Activated CD8-positive, alpha-beta memory T cell treated with anti-CD3 and anti-CD28 coated beads, Interleukin-2, amount 10 ng/mL, durations not matched to agents 7 days and 5 days (primary cell): ENCODE data around the gene POP4. TPM values are rescaled to one million over a fixed set of nuclear protein-coding genes. Genes with fewer than 3 reads are reported as not detected.
"Not testable (repeated sequence)": the region's sequence is repeated elsewhere in the genome, so short reads cannot be mapped to it uniquely, and the experiment has no call there.

ENCODE experiments used
- ATAC-seq: fragments of 150-1000 bp; cut with Tn5 transposase; one replicate; pipeline ENCODE4 v1.10.0; 2021; ENCODE audit warnings: moderate library complexity
- CTCF ChIA-PET: fragments of 350-600 bp; sonication (Branson Sonifier 250); formaldehyde crosslinking; loops from one replicate; lab custom pipeline; 2021; ENCODE audit warnings: antibody characterized with exemption; lab: Charles Lee
- DNase-seq: peaks from one replicate; pipeline ENCODE4 v3.0.0-alpha.2; 2020
- H3K27ac Mint-ChIP-seq: one replicate; pipeline ENCODE4 v1.8.0; 2021; ENCODE audit warnings: mild to moderate bottlenecking, mixed read lengths
- H3K27me3 Mint-ChIP-seq: one replicate; pipeline ENCODE4 v1.8.0; 2021; ENCODE audit warnings: mixed read lengths
- H3K36me3 Mint-ChIP-seq: one replicate; pipeline ENCODE4 v1.8.0; 2021; ENCODE audit warnings: mild to moderate bottlenecking, mixed read lengths
- H3K4me1 Mint-ChIP-seq: one replicate; pipeline ENCODE4 v1.8.0; 2021; ENCODE audit warnings: mixed read lengths
- H3K4me3 Mint-ChIP-seq: one replicate; pipeline ENCODE4 v1.8.0; 2021; ENCODE audit warnings: mild to moderate bottlenecking, moderate library complexity, mixed read lengths
- H3K9me3 Mint-ChIP-seq: one replicate; pipeline ENCODE4 v1.8.0; 2022; ENCODE audit warnings: low read depth, mixed read lengths
- total RNA-seq, 2 experiments: library from RNA; stranded (reverse); gene quantifications; one replicate each; pipeline ENCODE4 v1.2.3, GENCODE V29; 2021

The POP4 gene, protein sequence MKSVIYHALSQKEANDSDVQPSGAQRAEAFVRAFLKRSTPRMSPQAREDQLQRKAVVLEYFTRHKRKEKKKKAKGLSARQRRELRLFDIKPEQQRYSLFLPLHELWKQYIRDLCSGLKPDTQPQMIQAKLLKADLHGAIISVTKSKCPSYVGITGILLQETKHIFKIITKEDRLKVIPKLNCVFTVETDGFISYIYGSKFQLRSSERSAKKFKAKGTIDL
- 100 to 1,000 TPM in 1 of 2 experiments, 10 to 100 TPM in 1; 96.6 to 106 TPM for total RNA-seq

DNA sequence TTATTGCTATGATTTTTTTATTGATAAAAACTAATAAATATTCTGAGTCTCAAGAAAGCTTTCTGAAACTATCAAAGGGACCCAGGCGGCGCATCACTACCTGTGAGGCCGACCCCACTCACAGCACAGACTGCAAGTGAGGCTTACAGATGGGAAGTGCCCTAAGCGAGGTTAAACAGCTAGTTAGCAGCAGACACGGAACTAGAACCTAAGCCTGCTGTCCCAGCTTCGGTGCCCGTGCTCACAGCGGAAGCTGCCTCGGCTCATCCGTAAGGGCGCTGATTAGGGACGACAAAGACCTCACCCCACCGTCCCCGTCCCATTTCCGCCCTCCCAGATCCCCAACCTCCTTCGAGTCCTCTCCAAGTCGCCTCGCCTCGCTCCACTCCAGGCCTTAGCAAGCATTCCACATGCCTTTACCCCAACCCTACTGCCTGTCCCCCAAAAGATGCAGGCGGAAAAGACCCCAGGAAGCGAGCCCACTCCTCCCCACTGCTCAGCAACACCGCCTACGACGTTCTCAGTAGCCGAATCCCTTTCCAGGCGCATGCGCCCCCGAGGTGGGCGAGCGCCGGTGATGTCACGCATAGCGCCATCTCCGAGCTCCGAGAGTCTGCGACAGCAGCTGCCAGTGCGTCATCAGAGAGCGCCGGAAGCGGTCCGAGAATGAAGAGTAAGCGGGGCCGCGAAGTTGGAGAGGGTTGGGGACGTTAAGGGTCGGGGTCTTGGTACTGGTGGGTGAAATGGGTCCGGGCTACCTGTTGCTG, at the start of gene POP4:
POP4 (plus strand) TSS at position 631 of the 767 bp plus-strand sequence; CDS start at position 667, 36 bp downstream.
- peak within 1 kb of the TSS; percentile 94 for H3K4me3 Mint-ChIP-seq
- CTCF ChIA-PET, result interaction anchor here (0.7 to 8.6 kb wide), 20 partner anchors 9 to 138 kb away, joined by 3 to 171 read pairs (median 4); partner anchors contain the start of genes C19orf12 and PLEKHF1
- peaks cover 32% of the 10 kb centered on the region for H3K4me1 Mint-ChIP-seq
- H3K27ac Mint-ChIP-seq, result peak within 1 kb of the TSS; percentile 99
- DNase-seq, result peak; percentile 99
- H3K27me3 Mint-ChIP-seq, result no peaks in the 10 kb centered on the region
- peak; percentile 92 for ATAC-seq
- no peaks in the 10 kb centered on the region for H3K9me3 Mint-ChIP-seq
- peaks cover 7% of the 10 kb centered on the region for H3K36me3 Mint-ChIP-seq

DNA sequence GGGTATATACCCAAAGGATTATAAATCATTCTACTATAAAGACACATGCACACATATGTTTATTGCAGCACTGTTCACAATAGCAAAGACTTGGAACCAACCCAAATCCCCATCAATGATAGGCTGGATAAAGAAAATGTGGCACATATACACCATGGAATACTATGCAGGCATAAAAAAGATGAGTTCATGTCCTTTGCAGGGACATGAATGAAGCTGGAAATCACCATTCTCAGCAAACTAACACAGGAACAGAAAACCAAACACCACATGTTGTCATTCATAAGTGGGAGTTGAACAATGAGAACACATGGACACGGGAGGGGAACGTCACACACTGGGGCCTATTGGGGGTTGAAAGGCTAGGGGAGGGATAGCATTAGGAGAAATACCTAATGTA, 47.0 kb upstream of the POP4 start:
- H3K4me3 Mint-ChIP-seq, H3K9me3 Mint-ChIP-seq, H3K36me3 Mint-ChIP-seq, H3K27ac Mint-ChIP-seq, CTCF ChIA-PET, H3K4me1 Mint-ChIP-seq, DNase-seq, ATAC-seq: not testable (repeated sequence)
- H3K27me3 Mint-ChIP-seq, result peaks cover 38% of the 10 kb centered on the region

DNA sequence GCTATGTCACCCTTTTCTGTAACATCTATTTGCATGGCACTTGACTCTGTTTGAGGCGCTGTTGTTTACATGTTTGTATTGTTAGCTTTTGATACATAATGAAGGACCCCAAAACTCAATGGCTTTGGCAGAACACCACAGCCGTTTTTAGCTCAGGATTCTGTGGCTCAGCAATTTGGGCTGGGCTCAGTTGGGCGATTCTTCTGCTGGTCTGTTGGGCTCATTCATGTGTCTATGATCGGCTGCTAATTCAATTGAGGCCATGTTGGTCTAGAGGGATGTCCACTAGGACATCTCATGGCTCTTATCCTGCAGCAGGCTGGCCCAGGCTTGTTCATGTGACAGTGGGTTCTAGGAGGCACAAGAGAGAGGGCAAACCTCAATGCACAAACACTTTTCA, 46.3 kb upstream of the POP4 start:
- Mint-ChIP-seq H3K4me3 (no peak overlapping the region), H3K4me1 (peaks cover 4% of the 10 kb centered on the region), H3K36me3 (peaks cover 2% of the 10 kb centered on the region), H3K27ac (no peak overlapping the region), H3K27me3 (peaks cover 36% of the 10 kb centered on the region), H3K9me3 (peaks cover 7% of the 10 kb centered on the region)
- DNase-seq (no peak), ATAC-seq (no peak)
- CTCF ChIA-PET, result no interaction called here

DNA sequence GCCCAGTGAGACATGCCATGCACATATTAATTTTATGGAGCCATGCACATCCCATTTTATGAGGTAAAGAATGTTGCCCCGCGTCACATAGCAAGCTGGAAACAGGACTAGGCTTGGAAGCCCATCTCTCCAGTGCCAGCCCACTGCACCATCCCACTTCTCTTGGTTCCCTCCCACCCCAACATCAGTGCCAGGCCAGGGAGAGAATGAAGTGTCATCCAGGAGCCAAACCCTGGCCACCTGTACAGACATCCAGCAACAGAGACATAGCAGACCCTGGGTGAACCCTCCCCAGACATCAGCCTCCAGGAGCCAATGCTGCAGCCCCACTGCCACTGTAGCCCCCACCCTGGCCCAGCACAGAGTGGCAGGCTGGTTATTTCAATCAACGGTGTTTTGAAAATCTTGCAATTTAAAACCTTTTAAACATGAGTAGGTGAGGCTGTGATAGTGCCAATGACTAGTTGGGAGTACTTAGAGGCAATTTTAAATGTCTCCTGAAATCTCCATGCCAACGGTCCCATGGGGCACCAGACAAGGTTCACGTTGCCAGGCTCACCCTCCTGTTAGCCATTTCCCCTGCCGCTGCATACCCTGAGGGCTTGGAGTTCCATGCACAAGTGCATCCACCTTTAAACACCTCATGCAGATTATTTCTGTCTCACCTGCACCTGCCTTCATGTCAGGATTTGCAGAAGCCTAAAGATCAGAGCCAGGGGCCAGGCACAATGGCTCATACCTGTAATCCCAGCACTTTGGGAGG, 45.6 kb upstream of the POP4 start:
- Mint-ChIP-seq H3K4me3 (no peak overlapping the region), H3K36me3 (peaks cover 2% of the 10 kb centered on the region), H3K27me3 (peaks cover 35% of the 10 kb centered on the region), H3K4me1 (peaks cover 4% of the 10 kb centered on the region), H3K27ac (no peak overlapping the region), H3K9me3 (peaks cover 7% of the 10 kb centered on the region)
- no peak for DNase-seq
- ATAC-seq, result no peak
- CTCF ChIA-PET, result no interaction called here

DNA sequence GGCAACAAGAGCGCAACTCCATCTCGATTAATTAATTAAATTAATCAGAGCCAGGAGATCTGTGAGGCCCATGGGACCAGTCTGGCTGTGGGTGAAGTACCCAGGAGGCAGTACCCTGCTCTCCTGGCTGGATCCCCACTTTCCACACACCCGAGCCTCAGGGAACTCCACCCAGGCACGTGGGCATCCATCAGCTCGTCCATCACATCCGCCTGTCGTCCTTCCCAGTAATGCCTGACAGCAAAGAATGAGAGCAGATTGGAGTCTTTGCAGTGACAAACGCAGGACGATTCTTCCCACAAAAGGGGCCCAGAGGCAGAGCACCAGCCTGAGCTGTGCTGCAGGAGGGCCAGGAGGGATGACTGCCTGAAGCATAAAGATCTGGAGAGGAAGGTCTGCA, 44.5 kb upstream of the POP4 start:
- Mint-ChIP-seq H3K36me3 (peaks cover 2% of the 10 kb centered on the region), H3K9me3 (peaks cover 7% of the 10 kb centered on the region), H3K27ac (no peak overlapping the region), H3K27me3 (peaks cover 29% of the 10 kb centered on the region), H3K4me1 (peaks cover 4% of the 10 kb centered on the region), H3K4me3 (no peak overlapping the region)
- ATAC-seq (no peak), DNase-seq (no peak)
- CTCF ChIA-PET, result no interaction called here

DNA sequence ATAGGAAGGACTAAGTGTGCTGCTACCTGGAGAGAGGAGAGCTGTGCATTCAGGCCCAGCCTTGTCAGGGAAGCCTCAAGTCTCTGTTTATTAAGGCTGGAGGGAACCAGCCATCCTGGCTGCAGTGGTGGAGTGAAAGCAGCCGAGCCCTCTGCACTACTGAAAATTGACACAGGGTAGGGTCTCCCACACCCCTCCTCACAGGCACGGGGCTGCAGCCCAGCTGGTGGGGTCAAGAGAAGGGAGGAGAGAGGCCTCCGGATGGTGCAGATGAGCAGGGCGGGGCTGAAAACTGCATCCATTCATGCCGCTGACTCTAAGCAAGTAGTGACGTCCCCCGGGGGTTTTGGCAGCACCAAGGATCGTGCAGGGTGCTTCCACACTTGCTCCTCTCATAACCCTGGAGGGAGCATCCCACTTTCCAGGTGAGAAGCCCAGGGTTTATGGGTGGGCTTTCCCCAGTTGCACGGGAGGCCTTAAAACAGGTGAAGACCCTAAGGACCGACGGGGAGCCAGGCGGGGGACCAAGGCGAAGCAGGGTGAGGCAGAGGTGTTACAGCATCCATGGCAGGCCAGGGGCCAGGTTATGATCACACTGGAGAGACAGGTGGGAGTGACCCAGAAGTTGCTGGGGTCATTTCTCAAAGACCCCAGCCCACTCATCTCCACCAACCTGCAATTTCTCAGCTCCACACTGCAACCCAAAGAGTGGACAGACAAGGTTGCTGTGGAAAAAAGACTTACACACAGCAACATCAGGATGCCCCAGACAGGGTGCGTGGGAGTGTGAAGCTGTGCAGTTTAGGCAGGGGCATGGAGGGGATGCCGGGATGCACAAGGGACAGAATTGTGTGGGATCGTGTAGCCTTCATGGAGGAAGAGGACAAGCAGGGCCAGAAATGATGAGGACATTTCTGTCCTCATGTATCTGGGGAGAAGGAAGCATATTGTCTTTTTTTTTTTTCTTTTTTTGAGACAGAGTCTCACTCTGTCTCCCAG, 43.5 kb upstream of the POP4 start:
- H3K36me3 Mint-ChIP-seq, result peaks cover 2% of the 10 kb centered on the region
- ATAC-seq (no peak), DNase-seq (no peak)
- no peak overlapping the region for H3K4me3 Mint-ChIP-seq
- H3K4me1 Mint-ChIP-seq, result peaks cover 4% of the 10 kb centered on the region
- H3K9me3 Mint-ChIP-seq, result peaks cover 7% of the 10 kb centered on the region
- H3K27ac Mint-ChIP-seq, result no peak overlapping the region
- CTCF ChIA-PET, result interaction anchor here (0.9 kb wide), 1 partner anchor 27 kb away, joined by 3 read pairs; no protein-coding TSS in a partner anchor
- H3K27me3 Mint-ChIP-seq, result peaks cover 28% of the 10 kb centered on the region

DNA sequence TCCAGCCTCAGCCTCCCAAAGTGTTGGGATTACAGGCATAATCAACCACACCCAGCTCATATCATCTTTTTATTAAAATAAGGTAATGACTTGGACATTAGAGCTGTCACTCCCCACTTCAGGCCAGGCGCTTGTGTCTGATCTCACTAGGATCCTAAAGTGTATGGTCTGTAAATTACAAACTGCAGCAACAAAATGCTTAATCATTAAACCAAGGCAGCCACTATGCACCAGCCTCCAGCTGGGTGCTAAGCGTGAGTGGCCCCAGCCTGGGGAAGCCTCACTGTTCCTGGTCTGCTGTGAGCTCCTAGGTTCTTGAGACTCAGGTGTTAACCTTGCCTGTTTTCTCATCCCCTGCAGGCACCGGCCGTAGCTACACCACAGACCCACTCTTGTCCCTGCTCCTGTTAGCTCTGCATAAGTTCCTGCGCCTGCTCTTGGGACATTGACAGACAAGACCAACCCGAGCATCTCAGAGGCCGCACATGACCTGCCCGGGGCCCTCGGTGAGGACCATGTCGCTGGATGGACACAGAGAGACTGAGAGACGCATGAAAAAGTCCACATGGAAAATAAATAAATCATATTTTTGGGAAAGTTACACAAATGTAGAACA, 42.5 kb upstream of the POP4 start:
- ATAC-seq (no peak), DNase-seq (no peak)
- H3K27me3 Mint-ChIP-seq, result peaks cover 28% of the 10 kb centered on the region
- peaks cover 7% of the 10 kb centered on the region for H3K9me3 Mint-ChIP-seq
- peaks cover 2% of the 10 kb centered on the region for H3K36me3 Mint-ChIP-seq
- CTCF ChIA-PET, result interaction anchor here (0.9 kb wide), 1 partner anchor 26 kb away, joined by 3 read pairs; no protein-coding TSS in a partner anchor
- no peak overlapping the region for H3K27ac Mint-ChIP-seq
- H3K4me1 Mint-ChIP-seq, result peaks cover 7% of the 10 kb centered on the region
- H3K4me3 Mint-ChIP-seq, result no peak overlapping the region

DNA sequence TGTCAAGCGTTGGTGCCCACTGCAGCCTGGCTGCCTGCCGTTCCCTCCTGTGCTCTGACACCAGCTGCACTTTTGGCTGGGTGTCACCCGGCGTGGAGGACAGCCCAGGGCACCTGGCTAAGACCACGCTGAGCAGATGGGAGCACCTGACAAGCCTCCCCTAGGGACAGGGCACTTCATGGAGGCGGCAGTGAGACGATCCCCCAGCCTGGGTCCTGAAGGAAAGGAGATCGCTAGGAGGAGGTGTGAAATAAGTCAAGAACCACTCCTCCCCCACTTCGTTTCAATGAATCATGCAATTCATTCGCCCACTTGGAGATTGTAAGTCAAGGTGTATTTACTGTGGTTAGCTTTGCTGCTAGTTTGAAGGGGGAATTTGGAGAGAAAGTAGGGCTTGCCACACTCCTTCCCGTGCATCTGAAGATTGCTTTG, 41.5 kb upstream of the POP4 start:
- peaks cover 28% of the 10 kb centered on the region for H3K27me3 Mint-ChIP-seq
- H3K9me3 Mint-ChIP-seq, result peaks cover 3% of the 10 kb centered on the region
- H3K4me1 Mint-ChIP-seq, result peaks cover 7% of the 10 kb centered on the region
- no peak overlapping the region for H3K4me3 Mint-ChIP-seq
- ATAC-seq (no peak), DNase-seq (no peak)
- H3K36me3 Mint-ChIP-seq, result no peaks in the 10 kb centered on the region
- CTCF ChIA-PET, result no interaction called here
- H3K27ac Mint-ChIP-seq, result no peak overlapping the region

DNA sequence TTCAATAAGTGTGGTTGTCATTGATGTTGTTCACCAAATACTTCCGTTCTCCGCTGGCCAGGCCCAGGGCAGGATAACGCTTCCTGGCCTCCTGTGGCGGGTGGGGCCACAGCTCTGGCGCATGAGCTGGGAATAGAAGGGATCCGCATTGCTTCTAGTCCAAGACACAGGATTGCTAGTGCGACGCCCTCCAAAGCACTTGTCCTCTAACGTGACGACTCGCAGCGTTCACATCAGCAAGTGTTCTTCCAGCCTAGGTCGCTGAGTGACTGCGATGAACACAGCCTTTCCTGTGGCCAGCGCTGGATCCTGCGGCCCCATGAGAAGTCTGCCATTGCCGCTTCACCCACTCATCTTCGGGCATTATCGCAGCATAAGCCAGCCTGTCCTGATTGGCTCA, 40.9 kb upstream of the POP4 start:
- Mint-ChIP-seq H3K27ac (no peak overlapping the region), H3K4me1 (peaks cover 7% of the 10 kb centered on the region), H3K27me3 (peaks cover 29% of the 10 kb centered on the region), H3K4me3 (no peak overlapping the region), H3K36me3 (no peaks in the 10 kb centered on the region), H3K9me3 (no peaks in the 10 kb centered on the region)
- DNase-seq, result no peak
- CTCF ChIA-PET, result no interaction called here
- ATAC-seq, result no peak

DNA sequence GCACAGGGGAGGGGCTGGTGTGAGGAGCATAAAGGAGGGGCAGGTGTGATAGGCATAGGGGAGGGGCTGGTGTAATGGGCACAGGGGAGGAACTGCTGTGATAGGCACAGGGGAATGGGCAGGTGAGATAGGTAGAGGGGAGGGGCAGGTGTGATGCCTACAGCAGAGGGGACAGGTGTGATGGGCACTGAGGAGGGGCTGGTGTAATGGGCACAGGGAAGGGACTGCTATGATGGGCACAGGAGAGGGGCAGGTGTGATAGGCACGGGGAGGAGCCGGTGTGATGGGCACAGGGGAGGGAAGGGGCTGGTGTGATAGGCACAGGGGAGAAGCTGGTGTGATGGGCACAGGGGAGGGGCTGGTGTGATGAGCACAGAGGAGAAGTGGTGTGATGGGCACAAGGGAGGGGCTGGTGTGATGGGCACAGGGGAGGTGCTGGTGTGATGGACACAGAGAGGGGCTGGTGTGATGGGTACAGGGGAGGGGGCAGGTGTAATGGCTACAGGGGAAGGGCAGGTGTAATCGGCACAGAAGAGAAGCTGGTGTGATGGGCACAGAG, 39.5 kb upstream of the POP4 start:
- Mint-ChIP-seq H3K4me1 (peaks cover 7% of the 10 kb centered on the region), H3K36me3 (no peaks in the 10 kb centered on the region), H3K27ac (no peak overlapping the region), H3K4me3 (no peak overlapping the region), H3K27me3 (peaks cover 38% of the 10 kb centered on the region), H3K9me3 (no peaks in the 10 kb centered on the region)
- no peak for ATAC-seq
- no peak for DNase-seq
- CTCF ChIA-PET, result no interaction called here

DNA sequence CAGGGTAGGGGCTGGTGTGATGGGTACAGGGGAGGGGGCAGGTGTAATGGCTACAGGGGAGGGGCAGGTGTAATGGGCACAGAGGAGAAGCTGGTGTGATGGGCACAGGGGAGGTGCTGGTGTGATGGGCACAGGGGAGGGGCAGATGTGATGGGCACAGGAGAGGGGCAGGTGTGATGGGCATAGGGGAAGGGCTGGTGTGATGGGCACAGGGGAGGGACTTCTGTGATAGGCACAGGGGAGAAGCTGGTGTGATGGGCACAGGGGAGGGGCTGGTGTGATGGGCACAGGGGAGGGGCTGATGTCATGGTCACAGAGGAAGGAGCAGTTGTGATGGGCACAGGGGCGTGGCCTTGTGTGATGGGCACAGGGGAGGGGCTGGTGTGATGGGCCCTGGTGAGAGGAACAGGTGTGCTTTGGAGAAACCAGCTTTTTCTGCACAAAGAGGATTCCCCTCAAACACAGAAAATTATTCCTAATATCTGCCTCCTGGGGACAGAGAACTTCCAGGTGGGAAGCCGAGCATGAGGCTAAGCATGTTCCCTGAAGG, 38.6 kb upstream of the POP4 start:
- Mint-ChIP-seq H3K27ac (no peak overlapping the region), H3K27me3 (peaks cover 41% of the 10 kb centered on the region), H3K4me1 (peaks cover 7% of the 10 kb centered on the region), H3K36me3 (no peaks in the 10 kb centered on the region), H3K9me3 (no peaks in the 10 kb centered on the region), H3K4me3 (no peak overlapping the region)
- no peak for ATAC-seq
- CTCF ChIA-PET, result no interaction called here
- DNase-seq, result peak; percentile 27
